Transverse colon (tissue), 4 donors: Measurements from ENCODE around the gene FRAS1.

Experiments used
- CTCF ChIP-seq, 5 experiments: fragments of 200-600 bp in 3 of 5; fragments of 450-650 bp in 2 of 5; sonication (generic) in 3 of 5; IDR thresholded peaks; 1 replicate in 2 of 5; 2 replicates in 3 of 5; pipeline ENCODE4 v1.5.1; 2016 to 2017; ENCODE audit warnings: antibody characterized with exemption in 5 of 5, inconsistent platforms in 3 of 5, mild to moderate bottlenecking in 2 of 5, moderate library complexity in 1 of 5
- POLR2AphosphoS5 ChIP-seq, 3 donors: sonication (generic); formaldehyde crosslinking; IDR thresholded peaks; one replicate each; pipeline ENCODE4 v1.6.1; 2016; ENCODE audit warnings: antibody characterized with exemption in 3 of 3

DNA sequence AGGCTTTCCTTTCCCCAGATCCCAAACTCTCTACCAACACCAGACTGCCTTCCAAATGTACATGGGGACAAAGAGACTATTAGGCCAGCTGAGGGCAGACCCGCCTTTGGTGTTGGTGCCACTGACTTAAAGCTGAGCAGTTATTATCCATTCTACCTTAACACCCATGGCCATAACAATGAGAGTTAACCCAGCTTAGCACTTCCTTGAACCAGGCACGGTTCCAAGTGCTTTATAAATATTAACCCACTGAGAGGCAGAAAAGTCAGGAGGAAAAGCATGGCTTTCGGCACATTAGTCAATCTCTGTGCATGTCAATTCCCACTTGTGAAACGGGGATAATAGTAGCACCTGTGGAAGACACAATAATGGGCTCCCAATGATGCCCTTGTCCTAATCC, 251.4 kb downstream of the FRAS1 start:
- no peak for TF ChIP-seq POLR2AphosphoS5 (IDR thresholded peaks at IDR 0.05)
- no peak for TF ChIP-seq CTCF (IDR thresholded peaks at IDR 0.05)
